ENCODE data around the gene ABCC3. TPM values are rescaled to one million over a fixed set of nuclear protein-coding genes. Genes with fewer than 3 reads are reported as not detected.
A peak's percentile ranks its signal among the peaks of the same experiment; 100 is the strongest.

The ABCC3 gene
- total RNA-seq, 2 donors from 2014 or later: 0.22 to 0.91 TPM

GRCh38 chr17:50596191-50597037 lies 38.3 kb upstream of the ABCC3 start:
- Histone ChIP-seq H3K27ac (ENCODE audit: low read depth, low read length) (no peak overlapping the region), H3K4me3 (ENCODE audit: low read length) (no peak overlapping the region), H3K9ac (ENCODE audit: extremely low read depth, low read length, poor library complexity, severe bottlenecking) (no peak overlapping the region), H3K9me3 (ENCODE audit: control insufficient read depth, low read length) (no peaks in the 10 kb centered on the region), H3K4me1 (ENCODE audit: control insufficient read depth, insufficient read depth, low read length) (peaks cover 8% of the 10 kb centered on the region), H3K36me3 (ENCODE audit: control insufficient read depth, insufficient read depth, low read length) (no peaks in the 10 kb centered on the region), H3K27me3 (ENCODE audit: control insufficient read depth, insufficient read depth, low read length, poor library complexity, severe bottlenecking) (no peaks in the 10 kb centered on the region)
- Mint-ChIP-seq H3K27ac (no peak overlapping the region), H3K4me3 (no peak overlapping the region), H3K36me3 (ENCODE audit: low read depth) (no peaks in the 10 kb centered on the region), H3K27me3 (ENCODE audit: insufficient read depth) (peaks cover 4% of the 10 kb centered on the region), H3K9me3 (no peaks in the 10 kb centered on the region), H3K4me1 (peaks cover 8% of the 10 kb centered on the region)
- 80 to 92% methylated on average over 13 to 34 of the region's 34 CpGs for WGBS, 2 experiments (ENCODE audit: insufficient coverage in 1 of 2, insufficient read length in 1 of 2)
- DNase-seq: peak; percentile 96
- TF ChIP-seq CTCF (conservative IDR thresholded peaks at IDR 0.05): peak; percentile 80

GRCh38 chr17:50598487-50598886 lies 36.2 kb upstream of the ABCC3 start:
- Mint-ChIP-seq H3K27me3 (ENCODE audit: insufficient read depth) (peaks cover 5% of the 10 kb centered on the region), H3K4me3 (no peak overlapping the region), H3K4me1 (peaks cover 3% of the 10 kb centered on the region), H3K9me3 (no peaks in the 10 kb centered on the region), H3K36me3 (ENCODE audit: low read depth) (no peaks in the 10 kb centered on the region), H3K27ac (no peak overlapping the region)
- Histone ChIP-seq H3K27me3 (ENCODE audit: control insufficient read depth, insufficient read depth, low read length, poor library complexity, severe bottlenecking) (no peaks in the 10 kb centered on the region), H3K27ac (ENCODE audit: low read depth, low read length) (no peak overlapping the region), H3K9me3 (ENCODE audit: control insufficient read depth, low read length) (no peaks in the 10 kb centered on the region), H3K4me3 (ENCODE audit: low read length) (no peak overlapping the region), H3K4me1 (ENCODE audit: control insufficient read depth, insufficient read depth, low read length) (peaks cover under 1% of the 10 kb centered on the region), H3K36me3 (ENCODE audit: control insufficient read depth, insufficient read depth, low read length) (no peaks in the 10 kb centered on the region), H3K9ac (ENCODE audit: extremely low read depth, low read length, poor library complexity, severe bottlenecking) (no peak overlapping the region)
- 83 to 89% methylated on average over 4 of the region's 5 CpGs for WGBS, 2 experiments (ENCODE audit: insufficient coverage in 1 of 2, insufficient read length in 1 of 2)
- no peak for DNase-seq
- no peak for TF ChIP-seq CTCF (conservative IDR thresholded peaks at IDR 0.05)

DNA sequence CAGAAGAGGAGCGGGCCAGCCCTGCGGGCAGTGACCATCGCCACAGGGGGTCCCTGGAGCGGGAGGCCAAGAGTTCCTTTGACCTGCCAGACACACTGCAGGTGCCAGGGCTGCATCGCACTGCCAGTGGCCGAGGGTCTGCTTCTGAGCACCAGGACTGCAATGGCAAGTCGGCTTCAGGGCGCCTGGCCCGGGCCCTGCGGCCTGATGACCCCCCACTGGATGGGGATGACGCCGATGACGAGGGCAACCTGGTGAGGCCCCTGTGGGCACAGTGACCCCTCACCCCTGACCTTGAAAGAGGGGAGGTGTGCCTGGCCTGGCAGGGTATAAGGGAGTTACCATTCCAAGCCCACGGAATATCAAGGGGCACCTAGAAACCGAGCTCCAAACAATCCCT lies 35.1 kb upstream of the ABCC3 start:
- H3K9me3 ChIP-seq (ENCODE audit: control insufficient read depth, low read length): no peaks in the 10 kb centered on the region
- H3K36me3 ChIP-seq (ENCODE audit: control insufficient read depth, insufficient read depth, low read length): no peaks in the 10 kb centered on the region
- no peaks in the 10 kb centered on the region for H3K4me1 ChIP-seq (ENCODE audit: control insufficient read depth, insufficient read depth, low read length)
- no peak overlapping the region for H3K4me3 Mint-ChIP-seq
- no peak for DNase-seq
- H3K27me3 Mint-ChIP-seq (ENCODE audit: insufficient read depth): peaks cover 5% of the 10 kb centered on the region
- H3K27me3 ChIP-seq (ENCODE audit: control insufficient read depth, insufficient read depth, low read length, poor library complexity, severe bottlenecking): no peaks in the 10 kb centered on the region
- no peak overlapping the region for H3K27ac ChIP-seq (ENCODE audit: low read depth, low read length)
- no peak for TF ChIP-seq CTCF (conservative IDR thresholded peaks at IDR 0.05)
- no peaks in the 10 kb centered on the region for H3K36me3 Mint-ChIP-seq (ENCODE audit: low read depth)
- H3K27ac Mint-ChIP-seq: no peak overlapping the region
- H3K4me1 Mint-ChIP-seq: peaks cover 3% of the 10 kb centered on the region
- H3K4me3 ChIP-seq (ENCODE audit: low read length): no peak overlapping the region
- no peak overlapping the region for H3K9ac ChIP-seq (ENCODE audit: extremely low read depth, low read length, poor library complexity, severe bottlenecking)
- WGBS, 2 experiments (ENCODE audit: insufficient coverage in 1 of 2, insufficient read length in 1 of 2): 87 to 92% methylated on average over 6 to 15 of the region's 15 CpGs
- H3K9me3 Mint-ChIP-seq: no peaks in the 10 kb centered on the region
